GM12878 (cell line): ENCODE results near the gene CDH15.

Source experiments
- EP300 ChIP-seq, 2 experiments: fragments of 150-350 bp in 1 of 2; IDR thresholded peaks; 2 replicates each; pipeline ENCODE4 v1.6.1; 2011 to 2012; ENCODE audit warnings: low read depth in 2 of 2, low read length in 2 of 2, borderline replicate concordance in 1 of 2, improper control_type of control experiment in 1 of 2, inconsistent platforms in 1 of 2; ENCODE audit not compliant: control insufficient read depth in 1 of 2
- GABPA ChIP-seq: IDR thresholded peaks from 2 replicates; pipeline ENCODE4 v1.6.1; 2014; ENCODE audit warnings: antibody characterized with exemption, low read depth, mild to moderate bottlenecking, inconsistent platforms
- GATAD2B ChIP-seq: fragments of 450-650 bp; conservative IDR thresholded peaks from 2 replicates; pipeline ENCODE4 v1.6.1; 2017; ENCODE audit warnings: low read depth, mild to moderate bottlenecking, moderate library complexity
- POLR2AphosphoS5 ChIP-seq: IDR thresholded peaks from 2 replicates; pipeline ENCODE4 v1.6.1; 2011; ENCODE audit warnings: mild to moderate bottlenecking, low read length, inconsistent platforms
- SMARCA5 ChIP-seq: fragments of 450-650 bp; IDR thresholded peaks from 2 replicates; pipeline ENCODE4 v1.6.1; 2017; ENCODE audit warnings: mild to moderate bottlenecking
- SREBF2 ChIP-seq: IDR thresholded peaks from 2 replicates; pipeline ENCODE4 v1.6.1; 2012; ENCODE audit warnings: mild to moderate bottlenecking, low read length
- TF ChIP-seq, protein P1 (sequence below), 3 experiments: IDR thresholded peaks in 2 of 3; conservative IDR thresholded peaks in 1 of 3; 2 replicates each; pipeline ENCODE4 v1.5.1; 2011; ENCODE audit warnings: low read depth in 3 of 3, low read length in 3 of 3, mild to moderate bottlenecking in 3 of 3, control low read depth in 2 of 3, moderate library complexity in 2 of 3, inconsistent platforms in 1 of 3, mixed read lengths in 1 of 3; ENCODE audit not compliant: control insufficient read depth in 2 of 3, insufficient read depth in 1 of 3; ENCODE audit errors: extremely low read depth in 1 of 3

DNA sequence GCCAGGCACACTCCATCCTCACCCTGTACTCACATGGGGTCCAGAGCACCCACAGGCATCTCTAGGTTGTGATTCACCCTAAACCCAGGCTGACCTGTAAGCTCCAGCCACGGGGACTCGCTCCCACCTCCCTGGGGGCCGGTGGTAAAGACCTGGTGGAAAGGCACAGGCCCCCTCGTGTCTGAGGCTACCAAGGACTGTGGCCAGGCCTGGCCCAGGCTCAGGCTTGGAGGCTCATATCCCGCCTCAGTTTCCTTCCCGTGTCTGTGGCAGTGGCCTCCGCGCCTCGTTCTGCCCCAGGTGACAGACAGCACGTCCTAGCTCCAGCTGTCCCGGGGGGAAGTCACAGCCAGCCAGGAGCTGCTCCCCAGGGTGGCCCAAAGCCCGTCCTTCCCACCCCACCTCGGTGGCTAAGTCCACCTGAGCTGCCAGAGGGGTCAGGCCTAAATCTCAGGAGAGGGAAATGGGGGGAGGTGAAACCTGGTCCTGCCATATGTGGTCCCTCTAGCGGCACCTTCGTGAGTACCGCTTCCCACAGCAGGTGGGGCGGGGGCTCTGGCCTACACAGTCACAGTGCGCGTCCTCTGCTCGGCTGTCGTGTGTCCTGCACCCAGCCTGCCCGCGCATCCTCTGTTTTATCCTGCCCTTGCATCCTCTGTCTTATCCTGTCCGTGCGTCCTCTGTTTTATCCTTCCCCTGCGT lies 12.6 kb downstream of the CDH15 start:
- TF ChIP-seq GATAD2B, result no peak
- TF ChIP-seq EP300 (IDR thresholded peaks at IDR 0.05; ENCODE audit: borderline replicate concordance in 1 of 2, control insufficient read depth in 1 of 2, low read depth in 2 of 2, low read length in 2 of 2), result no peak
- TF ChIP-seq GABPA, result no peak
- TF ChIP-seq SREBF2, result no peak
- TF ChIP-seq POLR2AphosphoS5, result no peak
- TF ChIP-seq, protein P1, sequence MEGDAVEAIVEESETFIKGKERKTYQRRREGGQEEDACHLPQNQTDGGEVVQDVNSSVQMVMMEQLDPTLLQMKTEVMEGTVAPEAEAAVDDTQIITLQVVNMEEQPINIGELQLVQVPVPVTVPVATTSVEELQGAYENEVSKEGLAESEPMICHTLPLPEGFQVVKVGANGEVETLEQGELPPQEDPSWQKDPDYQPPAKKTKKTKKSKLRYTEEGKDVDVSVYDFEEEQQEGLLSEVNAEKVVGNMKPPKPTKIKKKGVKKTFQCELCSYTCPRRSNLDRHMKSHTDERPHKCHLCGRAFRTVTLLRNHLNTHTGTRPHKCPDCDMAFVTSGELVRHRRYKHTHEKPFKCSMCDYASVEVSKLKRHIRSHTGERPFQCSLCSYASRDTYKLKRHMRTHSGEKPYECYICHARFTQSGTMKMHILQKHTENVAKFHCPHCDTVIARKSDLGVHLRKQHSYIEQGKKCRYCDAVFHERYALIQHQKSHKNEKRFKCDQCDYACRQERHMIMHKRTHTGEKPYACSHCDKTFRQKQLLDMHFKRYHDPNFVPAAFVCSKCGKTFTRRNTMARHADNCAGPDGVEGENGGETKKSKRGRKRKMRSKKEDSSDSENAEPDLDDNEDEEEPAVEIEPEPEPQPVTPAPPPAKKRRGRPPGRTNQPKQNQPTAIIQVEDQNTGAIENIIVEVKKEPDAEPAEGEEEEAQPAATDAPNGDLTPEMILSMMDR (IDR thresholded peaks at IDR 0.05 in 2 of 3, conservative IDR thresholded peaks at IDR 0.05 in 1 of 3; ENCODE audit: control insufficient read depth in 2 of 3, extremely low read depth in 1 of 3, insufficient read depth in 1 of 3, low read depth in 3 of 3, low read length in 3 of 3), result no peak
- no peak for TF ChIP-seq SMARCA5
